Measurements from ENCODE around the gene TYW1.
A peak's percentile ranks its signal among the peaks of the same experiment; 100 is the strongest.
"Not testable (repeated sequence)": the region's sequence is repeated elsewhere in the genome, so short reads cannot be mapped to it uniquely, and the experiment has no call there.

Gene TYW1

GRCh38 chr7:66996444-66997191, at the start of gene TYW1:
TSS of gene TYW1 (plus strand) at chr7:66996833. CDS start at chr7:66996979, 146 bp downstream.
- DNase-seq (ENCODE audit: low read depth in 2 of 2) = peak; percentile 93 to 98

- no peak for DNase-seq (ENCODE audit: low read depth in 2 of 2)
Observed at GRCh38 chr7:66948480-66949109, 48.0 kb upstream of the TYW1 start.

- no peak for DNase-seq (ENCODE audit: low read depth in 2 of 2)
Observed at GRCh38 chr7:66950311-66950710, 46.3 kb upstream of the TYW1 start.

- no peak for DNase-seq (ENCODE audit: low read depth in 2 of 2)
Observed at GRCh38 chr7:66950763-66951162, 45.9 kb upstream of the TYW1 start.

- DNase-seq (ENCODE audit: low read depth in 2 of 2) = no peak
Observed at GRCh38 chr7:66952343-66953043, 44.1 kb upstream of the TYW1 start.

GRCh38 chr7:66953044-66953427, 43.6 kb upstream of the TYW1 start:
- DNase-seq (ENCODE audit: low read depth in 2 of 2) = no peak

GRCh38 chr7:66957595-66958290, 38.9 kb upstream of the TYW1 start:
- DNase-seq (ENCODE audit: low read depth in 2 of 2) = no peak

GRCh38 chr7:66958538-66959350, 37.9 kb upstream of the TYW1 start:
- DNase-seq (ENCODE audit: low read depth in 2 of 2) = no peak

- no peak for DNase-seq (ENCODE audit: low read depth in 2 of 2)
Observed at GRCh38 chr7:66960192-66960591, 36.4 kb upstream of the TYW1 start.

- DNase-seq (ENCODE audit: low read depth in 2 of 2) = no peak
Observed at GRCh38 chr7:66961096-66961495, 35.5 kb upstream of the TYW1 start.

- no peak for DNase-seq (ENCODE audit: low read depth in 2 of 2)
Observed at GRCh38 chr7:66964411-66964810, 32.2 kb upstream of the TYW1 start.

- no peak for DNase-seq (ENCODE audit: low read depth in 2 of 2)
Observed at GRCh38 chr7:66967029-66967428, 29.6 kb upstream of the TYW1 start.

GRCh38 chr7:66969001-66969400, 27.6 kb upstream of the TYW1 start:
- not testable (repeated sequence) for DNase-seq (ENCODE audit: low read depth in 2 of 2)

- no peak for DNase-seq (ENCODE audit: low read depth in 2 of 2)
Observed at GRCh38 chr7:66970310-66970709, 26.3 kb upstream of the TYW1 start.

GRCh38 chr7:66974986-66975590, 21.5 kb upstream of the TYW1 start:
- DNase-seq (ENCODE audit: low read depth in 2 of 2) = no peak

- not testable (repeated sequence) for DNase-seq (ENCODE audit: low read depth in 2 of 2)
Observed at GRCh38 chr7:66978312-66978711, 18.3 kb upstream of the TYW1 start.

- DNase-seq (ENCODE audit: low read depth in 2 of 2) = not testable (repeated sequence)
Observed at GRCh38 chr7:66979013-66979412, 17.6 kb upstream of the TYW1 start.

- DNase-seq (ENCODE audit: low read depth in 2 of 2) = not testable (repeated sequence)
Observed at GRCh38 chr7:66980336-66980735, 16.3 kb upstream of the TYW1 start.

GRCh38 chr7:66989552-66989951, 7.1 kb upstream of the TYW1 start:
- DNase-seq (ENCODE audit: low read depth in 2 of 2) = not testable (repeated sequence)

GRCh38 chr7:66994051-66994450, 2.6 kb upstream of the TYW1 start:
- DNase-seq (ENCODE audit: low read depth in 2 of 2) = not testable (repeated sequence)

- DNase-seq (ENCODE audit: low read depth in 2 of 2) = peak; percentile 5 to 35
Observed at GRCh38 chr7:66994691-66995049, 2.0 kb upstream of the TYW1 start.
